Liver (tissue), 9 donors: ENCODE data around the gene RASAL2. TPM values are rescaled to one million over a fixed set of nuclear protein-coding genes. Genes with fewer than 3 reads are reported as not detected.

ENCODE experiments used
- DNase-seq: peaks from one replicate; pipeline ENCODE4 v3.0.0-alpha.2; 2017; ENCODE audit warnings: low spot score
- H3K27ac ChIP-seq, 2 donors: one replicate each; pipeline ENCODE4 v1.7.0; 2013; ENCODE audit warnings: inconsistent platforms in 2 of 2, low read length in 2 of 2, control low read depth in 1 of 2, low read depth in 1 of 2, mild to moderate bottlenecking in 1 of 2
- H3K27me3 ChIP-seq, 4 donors: one replicate each; pipeline versions ENCODE4 v1.6.1 to v1.7.0; 2013; ENCODE audit warnings: low read length in 3 of 4, inconsistent platforms in 1 of 4, mild to moderate bottlenecking in 1 of 4, moderate library complexity in 1 of 4; ENCODE audit not compliant: control insufficient read depth in 4 of 4, insufficient read depth in 4 of 4
- H3K36me3 ChIP-seq, 4 donors: one replicate each; pipeline versions ENCODE4 v1.6.1 to v1.7.0; 2013; ENCODE audit warnings: low read length in 3 of 4, mild to moderate bottlenecking in 3 of 4, low read depth in 1 of 4, moderate library complexity in 1 of 4; ENCODE audit not compliant: control insufficient read depth in 4 of 4, insufficient read depth in 3 of 4
- H3K4me1 ChIP-seq, 4 donors: one replicate each; pipeline versions ENCODE4 v1.6.1 to v1.7.0; 2013; ENCODE audit warnings: low read length in 3 of 4, mild to moderate bottlenecking in 3 of 4, moderate library complexity in 1 of 4; ENCODE audit not compliant: control insufficient read depth in 4 of 4, insufficient read depth in 4 of 4
- H3K4me3 ChIP-seq, 3 donors: one replicate each; pipeline versions ENCODE4 v1.6.1 to v1.7.0; 2013; ENCODE audit warnings: low read length in 3 of 3, control low read depth in 1 of 3, low read depth in 1 of 3, mild to moderate bottlenecking in 1 of 3
- H3K9ac ChIP-seq, 2 donors: one replicate each; pipeline ENCODE4 v1.7.0; 2013; ENCODE audit warnings: low read length in 2 of 2, mild to moderate bottlenecking in 2 of 2, moderate library complexity in 2 of 2, control low read depth in 1 of 2, low read depth in 1 of 2
- H3K9me3 ChIP-seq, 4 donors: one replicate each; pipeline versions ENCODE4 v1.6.1 to v1.7.0; 2013; ENCODE audit warnings: low read length in 3 of 4; ENCODE audit not compliant: control insufficient read depth in 4 of 4
- FOXA2 ChIP-seq: IDR thresholded peaks from 2 replicates; pipeline ENCODE4 v1.6.1; 2016; ENCODE audit warnings: antibody characterized with exemption
- GABPA ChIP-seq, 2 donors: IDR thresholded peaks in 1 of 2; conservative IDR thresholded peaks in 1 of 2; 2 replicates each; pipeline ENCODE4 v1.6.1; 2016; ENCODE audit warnings: antibody characterized with exemption in 2 of 2, mild to moderate bottlenecking in 1 of 2, moderate library complexity in 1 of 2
- HNF4G ChIP-seq: IDR thresholded peaks from 2 replicates; pipeline ENCODE4 v1.6.1; 2016; ENCODE audit warnings: antibody characterized with exemption
- NR2F2 ChIP-seq: IDR thresholded peaks from 2 replicates; pipeline ENCODE4 v1.6.1; 2016; ENCODE audit warnings: antibody characterized with exemption
- RAD21 ChIP-seq, 2 donors: IDR thresholded peaks; 2 replicates each; pipeline ENCODE4 v1.6.1; 2016; ENCODE audit warnings: antibody characterized with exemption in 2 of 2, mild to moderate bottlenecking in 2 of 2
- RXRA ChIP-seq, 2 donors: IDR thresholded peaks; 2 replicates each; pipeline ENCODE4 v1.6.1; 2017 to 2018; ENCODE audit warnings: antibody characterized with exemption in 2 of 2, mild to moderate bottlenecking in 1 of 2
- SP1 ChIP-seq: IDR thresholded peaks from 2 replicates; pipeline ENCODE4 v1.6.1; 2018; ENCODE audit warnings: antibody characterized with exemption, mild to moderate bottlenecking
- YY1 ChIP-seq: IDR thresholded peaks from 2 replicates; pipeline ENCODE4 v1.6.1; 2016; ENCODE audit warnings: antibody characterized with exemption, mild to moderate bottlenecking
- WGBS: extraction: QIAGEN DNeasy Blood & Tissue Kit; methylation state at CpG from one replicate; pipeline ENCODE4 v1.1.7; 2013; 5-methylcytosine and 5-hydroxymethylcytosine counted together
- polyA plus RNA-seq, 2 donors: library from polyadenylated mRNA; stranded (reverse) in 1 of 2; unstranded in 1 of 2; fragments of 200-250 nt in 1 of 2; fragments of >200 nt in 1 of 2; fragmentation: Nextera tagmentation in 1 of 2; extraction: Ambion mirVana in 1 of 2; gene quantifications; one replicate each; pipeline versions ENCODE4 v1.2.1 to v1.2.3, GENCODE V29; 2013 to 2015
- total RNA-seq, 2 donors: library from RNA; depleted of rRNA; stranded (reverse); fragments of >200 nt; gene quantifications; one replicate each; pipeline ENCODE4 v1.2.3, GENCODE V29; 2014
- TF ChIP-seq, protein P1 (sequence below): fragments of 150-350 bp; IDR thresholded peaks from 2 replicates; pipeline ENCODE4 v1.5.1; 2017; ENCODE audit warnings: improper control_type of control experiment, low read depth, low read length; ENCODE audit not compliant: missing input control
- TF ChIP-seq, protein P2 (sequence below): IDR thresholded peaks from 2 replicates; pipeline ENCODE4 v1.6.1; 2016; ENCODE audit warnings: antibody characterized with exemption
- TF ChIP-seq, protein P3 (sequence below): IDR thresholded peaks from 2 replicates; pipeline ENCODE4 v1.6.1; 2016; ENCODE audit warnings: antibody characterized with exemption, mild to moderate bottlenecking
- TF ChIP-seq, protein P4 (sequence below): IDR thresholded peaks from 2 replicates; pipeline ENCODE4 v1.6.1; 2016; ENCODE audit warnings: antibody characterized with exemption
- donor health status: healthy.
- donor health status: healthy.
- donor health status: healthy.
- donor health status: healthy.
- donor health status: healthy.

The RASAL2 gene
- total and polyA plus RNA-seq, 4 donors: 1.8 to 8.1 (median 4.1) TPM

DNA sequence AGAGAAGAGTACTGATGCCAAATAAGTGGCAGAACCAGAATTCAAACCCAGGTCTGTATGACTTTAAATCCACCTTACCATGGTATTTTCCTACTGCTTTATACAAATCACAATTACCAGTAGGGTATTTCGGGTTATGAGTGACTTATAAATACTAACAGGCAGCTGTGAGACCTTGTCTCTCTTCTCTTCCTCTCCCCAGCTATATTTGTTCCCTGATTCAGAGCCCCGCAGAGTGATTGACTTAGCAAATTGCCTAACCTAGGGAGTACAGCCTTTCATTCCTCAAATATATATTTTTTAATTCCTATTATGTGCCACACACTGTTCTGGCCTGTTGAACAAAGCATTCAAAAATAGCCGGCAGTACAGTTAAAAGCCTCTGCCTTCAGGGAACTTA, 234.8 kb downstream of the RASAL2 start:
- 94% methylated on average over 3 of the region's 3 CpGs for WGBS
- H3K4me3 ChIP-seq: no peak overlapping the region
- DNase-seq: no peak
- no peaks in the 10 kb centered on the region for H3K4me1 ChIP-seq
- no peak overlapping the region for H3K27ac ChIP-seq
- H3K9ac ChIP-seq: no peak overlapping the region
- TF ChIP-seq RAD21 (IDR thresholded peaks at IDR 0.05): no peak
- no peak for TF ChIP-seq HNF4G
- TF ChIP-seq, protein P1, sequence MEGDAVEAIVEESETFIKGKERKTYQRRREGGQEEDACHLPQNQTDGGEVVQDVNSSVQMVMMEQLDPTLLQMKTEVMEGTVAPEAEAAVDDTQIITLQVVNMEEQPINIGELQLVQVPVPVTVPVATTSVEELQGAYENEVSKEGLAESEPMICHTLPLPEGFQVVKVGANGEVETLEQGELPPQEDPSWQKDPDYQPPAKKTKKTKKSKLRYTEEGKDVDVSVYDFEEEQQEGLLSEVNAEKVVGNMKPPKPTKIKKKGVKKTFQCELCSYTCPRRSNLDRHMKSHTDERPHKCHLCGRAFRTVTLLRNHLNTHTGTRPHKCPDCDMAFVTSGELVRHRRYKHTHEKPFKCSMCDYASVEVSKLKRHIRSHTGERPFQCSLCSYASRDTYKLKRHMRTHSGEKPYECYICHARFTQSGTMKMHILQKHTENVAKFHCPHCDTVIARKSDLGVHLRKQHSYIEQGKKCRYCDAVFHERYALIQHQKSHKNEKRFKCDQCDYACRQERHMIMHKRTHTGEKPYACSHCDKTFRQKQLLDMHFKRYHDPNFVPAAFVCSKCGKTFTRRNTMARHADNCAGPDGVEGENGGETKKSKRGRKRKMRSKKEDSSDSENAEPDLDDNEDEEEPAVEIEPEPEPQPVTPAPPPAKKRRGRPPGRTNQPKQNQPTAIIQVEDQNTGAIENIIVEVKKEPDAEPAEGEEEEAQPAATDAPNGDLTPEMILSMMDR: no peak
- TF ChIP-seq GABPA (IDR thresholded peaks at IDR 0.05 in 1 of 2, conservative IDR thresholded peaks at IDR 0.05 in 1 of 2): no peak
- TF ChIP-seq SP1: no peak
- no peak for TF ChIP-seq NR2F2
- TF ChIP-seq, protein P2, sequence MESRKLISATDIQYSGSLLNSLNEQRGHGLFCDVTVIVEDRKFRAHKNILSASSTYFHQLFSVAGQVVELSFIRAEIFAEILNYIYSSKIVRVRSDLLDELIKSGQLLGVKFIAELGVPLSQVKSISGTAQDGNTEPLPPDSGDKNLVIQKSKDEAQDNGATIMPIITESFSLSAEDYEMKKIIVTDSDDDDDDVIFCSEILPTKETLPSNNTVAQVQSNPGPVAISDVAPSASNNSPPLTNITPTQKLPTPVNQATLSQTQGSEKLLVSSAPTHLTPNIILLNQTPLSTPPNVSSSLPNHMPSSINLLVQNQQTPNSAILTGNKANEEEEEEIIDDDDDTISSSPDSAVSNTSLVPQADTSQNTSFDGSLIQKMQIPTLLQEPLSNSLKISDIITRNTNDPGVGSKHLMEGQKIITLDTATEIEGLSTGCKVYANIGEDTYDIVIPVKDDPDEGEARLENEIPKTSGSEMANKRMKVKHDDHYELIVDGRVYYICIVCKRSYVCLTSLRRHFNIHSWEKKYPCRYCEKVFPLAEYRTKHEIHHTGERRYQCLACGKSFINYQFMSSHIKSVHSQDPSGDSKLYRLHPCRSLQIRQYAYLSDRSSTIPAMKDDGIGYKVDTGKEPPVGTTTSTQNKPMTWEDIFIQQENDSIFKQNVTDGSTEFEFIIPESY: no peak
- TF ChIP-seq, protein P3, sequence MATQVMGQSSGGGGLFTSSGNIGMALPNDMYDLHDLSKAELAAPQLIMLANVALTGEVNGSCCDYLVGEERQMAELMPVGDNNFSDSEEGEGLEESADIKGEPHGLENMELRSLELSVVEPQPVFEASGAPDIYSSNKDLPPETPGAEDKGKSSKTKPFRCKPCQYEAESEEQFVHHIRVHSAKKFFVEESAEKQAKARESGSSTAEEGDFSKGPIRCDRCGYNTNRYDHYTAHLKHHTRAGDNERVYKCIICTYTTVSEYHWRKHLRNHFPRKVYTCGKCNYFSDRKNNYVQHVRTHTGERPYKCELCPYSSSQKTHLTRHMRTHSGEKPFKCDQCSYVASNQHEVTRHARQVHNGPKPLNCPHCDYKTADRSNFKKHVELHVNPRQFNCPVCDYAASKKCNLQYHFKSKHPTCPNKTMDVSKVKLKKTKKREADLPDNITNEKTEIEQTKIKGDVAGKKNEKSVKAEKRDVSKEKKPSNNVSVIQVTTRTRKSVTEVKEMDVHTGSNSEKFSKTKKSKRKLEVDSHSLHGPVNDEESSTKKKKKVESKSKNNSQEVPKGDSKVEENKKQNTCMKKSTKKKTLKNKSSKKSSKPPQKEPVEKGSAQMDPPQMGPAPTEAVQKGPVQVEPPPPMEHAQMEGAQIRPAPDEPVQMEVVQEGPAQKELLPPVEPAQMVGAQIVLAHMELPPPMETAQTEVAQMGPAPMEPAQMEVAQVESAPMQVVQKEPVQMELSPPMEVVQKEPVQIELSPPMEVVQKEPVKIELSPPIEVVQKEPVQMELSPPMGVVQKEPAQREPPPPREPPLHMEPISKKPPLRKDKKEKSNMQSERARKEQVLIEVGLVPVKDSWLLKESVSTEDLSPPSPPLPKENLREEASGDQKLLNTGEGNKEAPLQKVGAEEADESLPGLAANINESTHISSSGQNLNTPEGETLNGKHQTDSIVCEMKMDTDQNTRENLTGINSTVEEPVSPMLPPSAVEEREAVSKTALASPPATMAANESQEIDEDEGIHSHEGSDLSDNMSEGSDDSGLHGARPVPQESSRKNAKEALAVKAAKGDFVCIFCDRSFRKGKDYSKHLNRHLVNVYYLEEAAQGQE: no peak
- no peak for TF ChIP-seq RXRA (IDR thresholded peaks at IDR 0.05)
- TF ChIP-seq, protein P4, sequence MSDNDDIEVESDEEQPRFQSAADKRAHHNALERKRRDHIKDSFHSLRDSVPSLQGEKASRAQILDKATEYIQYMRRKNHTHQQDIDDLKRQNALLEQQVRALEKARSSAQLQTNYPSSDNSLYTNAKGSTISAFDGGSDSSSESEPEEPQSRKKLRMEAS: no peak
- no peak for TF ChIP-seq FOXA2
- no peaks in the 10 kb centered on the region for H3K9me3 ChIP-seq
- H3K27me3 ChIP-seq: no peaks in the 10 kb centered on the region
- H3K36me3 ChIP-seq: no peaks in the 10 kb centered on the region

DNA sequence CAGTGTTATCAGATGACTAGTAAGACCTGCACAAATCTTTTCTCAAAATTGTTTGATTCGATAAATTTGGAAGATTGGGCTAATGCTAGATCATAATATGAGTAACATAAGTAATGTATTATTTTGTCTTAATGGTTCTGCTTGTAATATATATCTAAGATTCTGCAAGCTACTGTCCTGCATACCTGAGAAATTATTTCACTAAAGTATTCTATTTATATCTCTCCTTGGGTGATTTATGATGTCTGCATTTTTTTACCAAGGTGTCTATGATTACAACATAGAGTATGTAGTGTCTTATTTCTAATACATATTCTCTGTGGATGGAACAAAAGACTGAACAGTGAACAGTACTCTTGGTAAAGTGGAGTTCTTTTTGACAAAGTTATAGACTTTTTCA, 236.2 kb downstream of the RASAL2 start:
- no peaks in the 10 kb centered on the region for H3K4me1 ChIP-seq
- H3K36me3 ChIP-seq: no peaks in the 10 kb centered on the region
- TF ChIP-seq YY1: no peak
- H3K9me3 ChIP-seq: no peaks in the 10 kb centered on the region
- no peaks in the 10 kb centered on the region for H3K27me3 ChIP-seq
- DNase-seq: no peak
- 97% methylated on average over 1 of the region's 1 CpG for WGBS
- H3K9ac ChIP-seq: no peak overlapping the region
- H3K27ac ChIP-seq: no peak overlapping the region
- no peak overlapping the region for H3K4me3 ChIP-seq
